K562 (cell line): ENCODE results near the gene MKNK1. TPM values are rescaled to one million over a fixed set of nuclear protein-coding genes. Genes with fewer than 3 reads are reported as not detected.

ENCODE experiments used
- BRCA1 ChIP-seq, 2 experiments: fragments of 450-650 bp in 1 of 2; sonication (generic) in 1 of 2; formaldehyde crosslinking in 1 of 2; IDR thresholded peaks; 2 replicates each; pipeline versions ENCODE4 v1.5.0 to v1.6.1; 2017 to 2020; ENCODE audit warnings: mild to moderate bottlenecking in 1 of 2, missing genetic modification reagents in 1 of 2
- CCNT2 ChIP-seq: IDR thresholded peaks from 2 replicates; pipeline ENCODE4 v1.6.1; 2011; ENCODE audit warnings: borderline replicate concordance, low read depth, mild to moderate bottlenecking, moderate library complexity, mixed read lengths, low read length; ENCODE audit not compliant: insufficient read length; ENCODE audit errors: extremely low read depth
- CGGBP1 ChIP-seq: fragments of 250-450 bp; sonication (Bioruptor Pico); IDR thresholded peaks from 2 replicates; pipeline ENCODE4 v1.9.0; 2021; ENCODE audit warnings: mild to moderate bottlenecking
- CTBP1 ChIP-seq: fragments of 450-650 bp; IDR thresholded peaks from 2 replicates; pipeline ENCODE4 v1.6.1; 2016; ENCODE audit warnings: borderline replicate concordance
- FOSL1 ChIP-seq: fragments of 200-800 bp; sonication (Bioruptor generic); conservative IDR thresholded peaks from 2 replicates; pipeline ENCODE4 v1.6.1; 2016; ENCODE audit warnings: missing genetic modification characterization, missing compliant biosample characterization
- MAX ChIP-seq: sonication (generic); formaldehyde crosslinking; IDR thresholded peaks from 2 replicates; pipeline ENCODE4 v1.9.0; 2022; ENCODE audit warnings: mild to moderate bottlenecking, missing genetic modification reagents
- MEF2A ChIP-seq: IDR thresholded peaks from 2 replicates; pipeline ENCODE4 v1.6.1; 2011; ENCODE audit warnings: low read depth, mild to moderate bottlenecking, low read length, moderate library complexity; ENCODE audit not compliant: control insufficient read depth
- MEIS2 ChIP-seq: fragments of 450-650 bp; IDR thresholded peaks from 2 replicates; pipeline ENCODE4 v1.6.1; 2014; ENCODE audit warnings: mild to moderate bottlenecking; ENCODE audit not compliant: partially characterized antibody
- PHF21A ChIP-seq: fragments of 450-650 bp; IDR thresholded peaks from 2 replicates; pipeline ENCODE4 v1.6.1; 2017; ENCODE audit warnings: low read depth, borderline replicate concordance
- RBFOX2 ChIP-seq: fragments of 200-400 bp; formaldehyde crosslinking; IDR thresholded peaks from 2 replicates; pipeline ENCODE4 v1.6.1; 2017; ENCODE audit warnings: low read depth, mild to moderate bottlenecking, low read length, moderate library complexity
- THAP12 ChIP-seq: fragments of 250-450 bp; sonication (Bioruptor Pico); IDR thresholded peaks from 2 replicates; pipeline ENCODE4 v1.9.0; 2021; ENCODE audit warnings: mild to moderate bottlenecking, inconsistent platforms
- ZBTB33 ChIP-seq: sonication (generic); formaldehyde crosslinking; IDR thresholded peaks from 2 replicates; pipeline ENCODE4 v1.8.1; 2023; ENCODE audit warnings: mild to moderate bottlenecking, missing genetic modification reagents
- ZFP1 ChIP-seq: fragments of 450-650 bp; formaldehyde crosslinking; IDR thresholded peaks from 2 replicates; pipeline ENCODE4 v1.4.0; 2020; ENCODE audit warnings: mild to moderate bottlenecking, mixed read lengths
- ZNF217 ChIP-seq: sonication (generic); formaldehyde crosslinking; IDR thresholded peaks from 2 replicates; pipeline ENCODE4 v1.8.0; 2022; ENCODE audit warnings: mild to moderate bottlenecking, missing genetic modification reagents
- ZNF316 ChIP-seq: fragments of 450-650 bp; IDR thresholded peaks from 2 replicates; pipeline ENCODE4 v1.6.1; 2016
- ZNF639 ChIP-seq, 2 experiments: fragments of 200-800 bp in 1 of 2; sonication (Bioruptor generic) in 1 of 2; sonication (generic) in 1 of 2; formaldehyde crosslinking in 1 of 2; IDR thresholded peaks in 1 of 2; conservative IDR thresholded peaks in 1 of 2; 2 replicates each; pipeline versions ENCODE4 v1.5.0 to v1.6.1; 2016 to 2020; ENCODE audit warnings: missing compliant biosample characterization in 1 of 2, missing genetic modification characterization in 1 of 2, missing genetic modification reagents in 1 of 2
- ZNF75A ChIP-seq: fragments of 450-650 bp; formaldehyde crosslinking; IDR thresholded peaks from 2 replicates; pipeline ENCODE4 v1.4.0; 2020; ENCODE audit warnings: mild to moderate bottlenecking
- polyA plus RNA-seq, 8 experiments: library from polyadenylated mRNA; depleted of rRNA in 4 of 8; stranded (reverse) in 5 of 8; unstranded in 3 of 8; fragments of >200 nt; fragmentation: Nextera tagmentation in 2 of 8; fragmentation: Illumina TruSeq in 1 of 8; extraction: Ambion mirVana in 2 of 8; extraction: Trizol in 1 of 8; gene quantifications; 2 replicates each; pipeline versions ENCODE4 v1.2.1 to v1.2.3, GENCODE V29; 2011 to 2014; ENCODE audit warnings: inconsistent platforms in 1 of 8, missing spikeins in 1 of 8
- total RNA-seq, 7 experiments: library from RNA; depleted of rRNA in 6 of 7; stranded (reverse); fragments of >200 nt in 6 of 7; fragmentation: Illumina TruSeq in 2 of 7; extraction: Trizol in 2 of 7; gene quantifications; 2 replicates each; pipeline versions ENCODE4 v1.2.1 to v1.2.3, GENCODE V29; 2011 to 2021; ENCODE audit warnings: low replicate concordance in 1 of 7

MKNK1 gene
- total and polyA plus RNA-seq, 9 of the 15 experiments (the other 6 are each of a cell fraction or from before 2014, with no cell fraction given) = 27.7 to 51.3 (median 43.7) TPM

GRCh38 chr1:46522184-46522968 is 81.7 kb downstream of the MKNK1 start (continued):
- peak; percentile 67 for TF ChIP-seq ZBTB33 (CRISPR knock-in tag)
- no peak for TF ChIP-seq CGGBP1 (CRISPR knock-in tag)
- TF ChIP-seq MAX (CRISPR knock-in tag) = peak; percentile 93
- peak; percentile 68 for TF ChIP-seq ZNF316
- TF ChIP-seq ZFP1 (CRISPR knock-in tag) = no peak
- TF ChIP-seq MEF2A = peak; percentile 72
- no peak for TF ChIP-seq BRCA1 (IDR thresholded peaks at IDR 0.05)
- TF ChIP-seq BRCA1 (CRISPR knock-in tag; IDR thresholded peaks at IDR 0.05) = no peak
- no peak for TF ChIP-seq THAP12 (CRISPR knock-in tag)
- TF ChIP-seq CTBP1 = peak; percentile 82; the same call in 1 of the 2 replicates
- TF ChIP-seq RBFOX2 = peak; percentile 63
- peak in 1 of 2 experiments; percentile 71; a peak in 1 of 4 replicates for TF ChIP-seq ZNF639 (CRISPR knock-in tag; conservative IDR thresholded peaks at IDR 0.05 in 1 of 2, IDR thresholded peaks at IDR 0.05 in 1 of 2)
- TF ChIP-seq FOSL1 (tag) = peak; percentile 86
- peak; percentile 84 for TF ChIP-seq MEIS2
- 0 out of 2 replicates have a peak, but pooled peaks have one; percentile 78 for TF ChIP-seq PHF21A
- TF ChIP-seq CCNT2 = peak; percentile 97
- TF ChIP-seq ZNF217 (CRISPR knock-in tag) = no peak
- TF ChIP-seq ZNF75A (CRISPR knock-in tag) = no peak
